Placental epithelial cell (primary cell): Measurements from ENCODE around the gene TCF15. TPM values are rescaled to one million over a fixed set of nuclear protein-coding genes. Genes with fewer than 3 reads are reported as not detected.

Experiments
- total RNA-seq: library from RNA; depleted of rRNA; stranded (reverse); fragments of >200 nt; gene quantifications from 2 replicates; pipeline ENCODE4 v1.2.3, GENCODE V29; 2012

TCF15 gene, protein sequence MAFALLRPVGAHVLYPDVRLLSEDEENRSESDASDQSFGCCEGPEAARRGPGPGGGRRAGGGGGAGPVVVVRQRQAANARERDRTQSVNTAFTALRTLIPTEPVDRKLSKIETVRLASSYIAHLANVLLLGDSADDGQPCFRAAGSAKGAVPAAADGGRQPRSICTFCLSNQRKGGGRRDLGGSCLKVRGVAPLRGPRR
- total RNA-seq, result not detected in 2 replicates

GRCh38 chr20:610130-611046, at the start of gene TCF15:
Gene TCF15, minus strand, starts transcription at chr20:610309. Its CDS starts 72 bp downstream, at chr20:610237.

DNA sequence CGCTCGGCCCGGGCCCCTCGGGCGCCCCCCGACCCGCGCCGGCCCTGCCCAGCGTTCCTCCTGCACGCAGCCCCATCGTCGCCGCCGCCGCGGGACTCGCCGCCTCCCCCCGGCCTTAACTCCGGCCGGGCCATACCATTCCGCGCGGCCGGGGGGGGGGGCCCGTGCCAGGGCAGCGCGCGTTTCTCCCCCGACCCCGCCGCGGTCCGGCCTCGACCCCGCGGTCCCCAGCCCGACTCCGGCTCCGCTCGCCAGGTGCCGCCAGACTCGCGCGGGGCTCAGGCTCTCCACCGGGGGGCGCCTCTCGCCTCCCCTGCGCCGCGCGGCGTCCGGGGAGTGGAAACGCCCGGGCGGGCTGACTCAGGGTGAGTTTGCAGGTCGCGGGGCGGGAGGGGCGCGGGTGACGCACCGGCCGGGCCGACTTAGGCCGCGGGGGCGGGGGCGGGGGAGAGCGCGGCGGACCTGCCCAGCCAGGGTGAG, 43.0 kb upstream of the TCF15 start, which contains the start of gene SRXN1:
Gene SRXN1, minus strand, starts transcription at position 91 of the 480 bp plus-strand sequence. Its CDS starts 15 bp downstream, at position 76.

Other genes with a start within 250 kb of the TCF15 start
- 8.2 and 41.8 TPM in 2 replicates for gene TRIB3, start 229.5 kb downstream of the TCF15 start, total RNA-seq
- 73.9 and 96.6 TPM in 2 replicates for gene RBCK1, start 202.0 kb downstream of the TCF15 start, total RNA-seq
- 38.1 and 53.6 TPM in 2 replicates for gene TBC1D20, start 147.8 kb downstream of the TCF15 start, total RNA-seq
- gene CSNK2A1, start 66.5 kb downstream of the TCF15 start, total RNA-seq, result 65.2 and 107 TPM in 2 replicates
- 13.7 and 31.0 TPM in 2 replicates for gene SRXN1, start 42.9 kb upstream of the TCF15 start, total RNA-seq
- gene SCRT2, start 65.5 kb upstream of the TCF15 start, total RNA-seq, result not detected in 2 replicates
- 0.11 and 1.2 TPM in 2 replicates for gene SLC52A3, start 158.2 kb upstream of the TCF15 start, total RNA-seq
- gene FAM110A, start 223.4 kb upstream of the TCF15 start, total RNA-seq, result 9.4 and 14.9 TPM in 2 replicates